Stimulated activated CD8-positive, alpha-beta memory T cell treated with anti-CD3 and anti-CD28 coated beads, Interleukin-2, amount 100 ng/mL, for 48 hours (primary cell): ENCODE measurements around the gene JUND.
A peak's percentile ranks its signal among the peaks of the same experiment; 100 is the strongest.

ENCODE experiments used
- DNase-seq, 2 donors: peaks; one replicate each; pipeline ENCODE4 v3.0.0-alpha.2; 2020; ENCODE audit warnings: low read depth in 2 of 2

The JUND gene

DNA sequence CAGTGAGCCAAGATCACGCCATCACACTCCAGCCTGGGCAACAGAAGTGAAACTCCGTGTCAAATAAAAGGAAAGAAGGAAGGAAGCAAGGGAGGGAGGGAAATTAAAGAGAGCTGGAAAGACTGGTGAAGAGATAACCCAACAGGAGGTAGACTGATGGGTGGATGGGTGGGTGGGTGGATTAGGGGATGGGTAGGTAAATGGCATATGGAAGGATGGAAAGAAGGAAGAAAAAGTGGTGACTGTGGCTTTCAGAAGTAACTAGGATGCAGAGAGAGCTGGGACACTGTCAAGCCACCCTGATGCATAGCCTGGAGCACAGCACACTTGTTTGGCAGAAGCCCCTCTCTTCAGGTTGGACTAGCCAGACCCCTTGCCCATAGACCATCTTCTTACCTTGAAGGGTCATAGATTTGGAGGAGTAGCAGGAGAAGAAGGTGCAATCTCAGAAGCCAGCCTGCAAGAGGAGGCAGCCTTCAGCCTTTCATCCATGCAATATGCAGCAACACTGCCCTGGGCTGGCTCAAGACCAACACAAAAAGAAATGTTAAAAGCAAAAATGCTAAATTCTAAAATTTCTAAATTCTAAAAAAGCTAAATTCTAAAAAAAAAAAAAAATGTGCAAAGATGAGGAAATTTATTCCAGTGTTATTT, 12.2 kb downstream of the JUND start:
- no peak for DNase-seq

DNA sequence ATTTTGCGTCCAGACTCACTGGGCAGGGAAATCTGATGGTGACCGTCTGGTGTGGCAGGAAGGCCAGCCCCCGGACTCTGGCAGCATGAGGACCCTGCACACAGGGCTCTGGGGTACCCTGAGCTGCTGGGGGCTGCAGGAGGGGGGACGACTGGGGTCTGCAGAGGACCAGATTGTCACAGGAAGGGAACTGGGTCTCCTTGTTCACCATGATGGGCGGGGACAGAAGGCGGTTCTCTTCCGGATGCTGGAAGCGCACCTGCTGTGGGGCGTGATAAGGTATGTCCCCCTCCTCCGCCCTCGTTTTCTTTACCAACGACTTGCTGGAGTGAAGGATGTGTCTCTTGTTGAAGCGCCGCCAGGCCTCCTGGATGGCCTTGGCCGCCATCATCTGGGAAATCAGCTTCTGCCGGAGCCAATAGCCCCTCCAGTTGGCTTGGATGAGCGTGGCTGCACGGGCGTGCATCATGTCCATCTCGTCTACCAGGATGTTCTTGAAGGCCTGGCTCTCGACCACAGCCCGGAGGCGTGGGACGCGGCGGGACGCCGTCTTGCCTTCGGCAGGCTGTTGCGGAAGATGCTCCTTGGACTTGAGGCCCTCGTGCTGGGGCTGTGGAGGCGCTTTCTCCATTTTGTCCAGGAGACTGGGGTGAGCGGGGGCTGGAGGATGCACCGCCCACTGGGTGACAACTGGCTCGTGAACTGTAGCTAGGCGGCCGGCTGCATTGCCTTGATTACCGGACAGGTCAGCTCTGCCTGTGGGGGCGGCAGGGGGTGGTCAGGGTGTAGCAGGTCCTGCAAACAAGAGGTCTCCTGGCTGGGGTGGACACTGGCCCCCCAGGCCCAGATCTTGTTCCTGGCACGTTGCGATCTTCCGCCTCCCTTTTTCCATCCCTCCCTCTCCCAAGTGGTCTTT, 14.4 kb downstream of the JUND start:
- DNase-seq: no peak

DNA sequence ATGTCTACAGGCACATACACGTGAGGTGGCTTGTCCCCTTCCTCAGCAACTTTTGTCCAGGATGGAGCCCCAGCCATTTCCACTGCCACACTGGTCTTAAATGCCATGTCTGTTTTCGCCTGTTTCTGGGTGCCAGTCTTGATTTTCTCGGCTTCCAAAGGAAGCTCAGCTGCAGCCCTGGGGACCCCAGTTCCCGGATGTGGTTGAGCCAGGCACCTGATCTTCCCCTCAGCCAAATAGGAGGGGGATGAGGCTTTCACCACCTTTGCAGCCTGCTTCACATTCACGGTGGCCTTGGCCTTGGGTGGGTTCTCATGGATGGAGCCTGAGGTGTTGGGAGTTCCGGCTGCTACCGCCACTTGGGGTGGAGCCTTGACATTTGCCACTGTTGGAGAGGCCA, 15.8 kb downstream of the JUND start:
- no peak for DNase-seq

DNA sequence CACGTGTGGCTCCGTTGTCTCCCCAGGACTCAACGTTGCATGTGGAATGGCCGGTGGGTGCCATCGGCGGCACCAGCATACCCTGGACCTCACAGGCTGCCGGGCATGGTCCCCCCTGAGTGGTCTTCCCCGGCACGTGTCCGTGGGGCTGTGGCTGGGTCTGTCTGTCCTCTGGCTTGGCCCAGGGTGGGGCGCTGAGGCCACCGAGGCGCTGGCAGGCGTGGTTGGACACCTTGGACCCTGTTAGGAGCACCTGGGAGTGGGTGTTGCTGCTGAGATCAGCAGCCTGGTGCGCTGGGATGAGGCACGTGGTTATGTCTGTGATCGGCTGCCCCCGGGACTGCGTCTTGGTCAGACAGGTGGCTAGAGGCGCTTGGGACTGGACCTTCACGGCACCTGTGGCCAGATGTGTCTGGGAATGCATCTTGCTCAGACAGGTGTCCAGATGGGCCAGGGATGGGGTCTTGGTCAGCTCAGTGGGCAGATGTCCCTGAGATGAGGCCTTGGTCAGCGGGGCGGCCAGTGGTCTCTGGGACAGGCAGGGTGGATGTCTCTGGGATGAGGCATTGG, 16.4 kb downstream of the JUND start:
- no peak for DNase-seq

DNA sequence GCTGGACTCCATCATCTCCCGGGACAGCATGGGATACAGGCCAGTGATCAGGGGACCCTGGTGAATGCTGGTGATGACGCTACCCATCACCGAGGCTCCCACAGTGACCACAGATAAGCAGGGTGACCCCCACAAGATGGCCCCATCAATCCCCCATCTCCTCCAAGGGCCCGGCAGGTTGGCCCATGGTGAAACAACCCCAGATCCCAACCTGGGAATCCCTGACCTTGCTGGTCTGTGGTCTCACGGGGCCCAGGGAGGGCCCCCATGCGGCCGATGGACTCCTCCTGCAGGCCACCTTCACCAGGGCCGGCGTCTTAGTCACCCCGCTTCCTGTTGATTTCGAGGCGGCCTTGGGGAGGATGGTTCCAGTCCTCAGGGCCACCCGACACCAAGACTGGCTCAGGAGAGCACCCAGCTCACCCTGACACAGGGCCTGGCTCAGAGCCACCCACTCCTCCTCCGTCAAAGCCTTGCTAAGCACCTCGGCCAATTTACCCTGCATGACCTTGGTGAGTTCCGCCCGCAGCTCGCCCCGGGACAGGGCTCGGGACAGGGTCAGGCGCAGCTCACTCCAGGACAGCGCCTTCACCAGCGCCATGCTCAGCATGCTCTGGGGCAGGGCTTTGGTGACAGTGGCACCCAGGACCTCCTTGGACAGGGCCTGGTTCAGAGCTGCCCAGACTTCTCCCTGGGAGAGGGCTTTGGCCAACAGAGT, 17.1 kb downstream of the JUND start:
- DNase-seq: no peak

DNA sequence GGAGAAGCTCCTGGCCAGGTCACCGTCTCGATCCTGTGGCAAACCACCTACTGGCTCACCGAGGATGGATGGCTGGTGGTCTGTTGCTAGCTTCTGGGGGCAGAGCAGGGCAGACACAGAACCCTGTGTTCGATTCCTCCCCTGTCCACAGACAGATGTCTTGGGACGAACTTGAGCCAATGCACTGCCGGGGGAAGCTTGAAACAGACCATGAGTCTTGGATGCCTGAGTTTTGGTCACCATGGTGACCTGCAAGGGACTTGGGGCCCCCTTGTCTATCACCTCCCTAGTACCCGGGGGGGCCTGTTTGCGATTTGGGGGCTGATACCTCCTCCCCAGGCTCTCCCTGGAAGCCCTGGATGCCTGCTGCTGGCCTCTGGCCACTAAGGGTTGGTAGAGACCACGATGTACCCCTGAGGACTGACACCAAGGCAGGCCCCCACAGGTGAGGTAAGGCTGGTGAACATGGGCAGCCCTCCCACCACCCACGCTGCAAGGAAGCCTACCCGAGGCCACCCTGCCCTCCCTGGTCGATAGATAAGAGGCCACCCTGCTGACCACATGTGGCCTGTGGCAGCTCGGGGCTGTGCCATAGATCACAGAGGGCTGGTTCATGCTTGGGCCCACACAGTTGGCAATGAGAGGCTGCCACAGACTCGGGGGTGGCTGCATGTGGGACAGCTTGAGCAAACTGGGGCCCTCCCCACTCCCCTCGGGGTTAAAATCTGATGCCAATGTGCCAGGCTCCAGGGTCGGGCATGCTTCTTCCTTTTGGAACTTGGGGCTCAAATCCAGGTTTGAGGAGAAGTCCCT, 17.9 kb downstream of the JUND start:
- DNase-seq: no peak

DNA sequence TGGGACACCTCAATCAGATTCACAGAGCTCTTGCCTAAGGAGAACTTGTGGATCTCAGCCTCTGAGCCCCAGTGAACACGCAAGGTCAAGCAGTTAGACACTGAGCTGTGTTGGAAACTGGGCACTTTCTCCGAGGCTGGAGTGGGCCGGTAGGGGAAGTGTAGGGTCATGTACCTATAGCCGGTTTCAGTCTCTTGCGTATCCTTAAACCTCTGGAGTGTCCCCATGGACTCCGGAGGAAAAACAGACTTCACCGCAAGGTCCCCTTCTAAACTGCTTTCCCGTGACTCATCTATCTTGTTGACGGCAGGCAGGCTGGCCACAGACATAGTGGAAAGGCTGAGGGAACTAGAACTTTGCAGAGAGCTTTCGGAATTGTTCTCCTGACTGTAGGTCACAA, 18.5 kb downstream of the JUND start:
- no peak for DNase-seq

DNA sequence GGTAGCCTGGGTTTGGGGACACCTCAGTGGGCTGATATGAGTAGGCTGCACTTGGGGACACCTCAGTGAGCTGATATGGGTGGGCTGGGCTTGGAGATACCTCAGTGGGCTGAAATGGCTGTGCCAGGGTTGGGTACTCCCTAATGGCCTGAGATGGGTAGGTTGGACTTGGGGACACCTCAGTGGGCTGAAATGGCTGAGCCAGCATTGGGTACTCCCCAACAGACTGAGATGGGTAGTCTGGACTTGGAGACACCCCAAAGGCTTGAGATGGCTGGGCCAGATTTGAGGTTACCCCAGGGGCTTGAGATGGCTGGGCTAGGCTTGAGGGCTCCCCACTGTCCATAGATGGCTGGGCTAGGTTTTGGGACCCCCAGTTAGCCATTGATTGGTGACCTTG, 19.3 kb downstream of the JUND start:
- DNase-seq: no peak

DNA sequence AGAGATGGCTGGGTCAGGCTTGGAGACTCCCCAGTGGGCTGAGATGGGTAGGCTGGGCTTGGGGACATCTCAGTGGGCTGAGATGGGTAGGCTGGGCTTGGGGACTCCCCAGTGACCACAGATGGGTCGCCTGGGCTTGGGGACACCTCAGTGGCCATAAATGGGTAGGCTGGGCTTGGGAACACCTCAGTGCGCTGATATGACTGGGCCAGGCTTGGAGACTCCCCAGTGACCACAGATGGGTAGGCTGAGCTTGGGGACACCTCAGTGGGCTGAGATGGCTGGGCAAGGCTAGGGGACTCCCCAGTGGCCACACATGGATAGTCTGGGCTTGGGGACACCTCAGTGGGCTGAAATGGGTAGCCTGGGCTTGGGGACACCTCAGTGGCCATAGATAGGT, 19.9 kb downstream of the JUND start:
- no peak for DNase-seq

DNA sequence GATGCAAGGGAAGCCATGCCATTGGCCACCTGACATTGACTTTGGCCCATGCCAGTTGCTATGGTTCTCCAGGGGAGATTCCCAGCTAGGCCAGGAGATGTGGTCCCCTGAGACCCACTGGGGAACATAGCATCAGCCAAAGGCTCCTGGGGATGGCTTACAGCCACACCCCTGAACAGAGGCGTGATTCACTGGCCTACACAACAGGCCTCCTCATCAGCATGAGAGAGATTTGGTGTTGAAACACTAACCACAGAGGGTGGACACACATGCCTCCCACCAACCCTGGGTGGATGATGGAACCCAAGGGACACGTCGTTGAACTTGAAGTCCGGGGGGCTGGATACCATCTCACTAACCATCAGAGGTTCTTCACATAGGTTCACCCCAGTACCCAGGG, 21.5 kb downstream of the JUND start:
- DNase-seq: no peak

DNA sequence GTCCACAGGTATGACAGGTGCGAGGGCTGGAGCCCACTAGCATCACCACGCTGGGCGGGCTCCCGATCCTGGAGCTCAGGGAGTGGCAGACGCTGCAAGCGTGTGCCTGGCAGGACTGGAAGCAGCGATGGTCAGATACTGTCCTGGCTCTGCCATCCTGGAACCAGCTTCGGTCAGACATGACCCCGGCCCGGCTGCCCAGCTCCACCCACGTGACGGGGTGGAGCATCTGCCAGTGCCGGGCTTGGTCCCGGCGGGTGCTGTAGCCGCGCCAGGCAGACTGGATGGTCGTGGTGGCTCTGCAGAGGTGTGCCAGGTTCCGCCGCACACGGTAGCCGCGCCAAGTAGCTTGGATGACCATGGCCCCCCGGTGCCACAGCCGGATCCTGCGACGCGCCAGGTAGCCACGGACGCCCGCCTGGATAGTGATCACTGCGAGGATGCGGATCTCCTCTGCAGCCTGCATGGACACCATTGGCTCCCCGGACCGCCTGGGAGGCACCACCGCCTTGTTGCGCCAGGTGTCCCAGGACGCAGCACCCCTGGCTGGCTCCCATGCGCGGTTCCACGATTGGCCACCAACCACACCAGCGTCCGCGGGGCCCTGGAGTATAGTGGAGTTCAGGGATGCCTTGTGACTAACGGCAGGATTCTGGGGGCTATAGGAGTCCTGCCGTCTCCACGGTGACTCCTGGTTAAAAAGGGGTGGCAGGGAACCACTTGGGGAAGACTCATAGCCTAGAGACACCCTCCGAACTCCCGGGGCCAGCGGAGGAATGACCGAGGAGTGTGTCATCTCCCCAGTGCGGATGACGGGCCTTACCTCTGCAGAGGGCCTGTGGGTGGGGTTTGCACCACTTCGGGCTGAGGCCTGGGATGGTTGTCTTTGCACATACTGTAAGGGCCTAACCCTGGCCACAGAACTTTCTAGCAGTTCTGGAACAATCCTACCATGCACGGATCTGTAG, 23.6 kb downstream of the JUND start:
- no peak for DNase-seq

DNA sequence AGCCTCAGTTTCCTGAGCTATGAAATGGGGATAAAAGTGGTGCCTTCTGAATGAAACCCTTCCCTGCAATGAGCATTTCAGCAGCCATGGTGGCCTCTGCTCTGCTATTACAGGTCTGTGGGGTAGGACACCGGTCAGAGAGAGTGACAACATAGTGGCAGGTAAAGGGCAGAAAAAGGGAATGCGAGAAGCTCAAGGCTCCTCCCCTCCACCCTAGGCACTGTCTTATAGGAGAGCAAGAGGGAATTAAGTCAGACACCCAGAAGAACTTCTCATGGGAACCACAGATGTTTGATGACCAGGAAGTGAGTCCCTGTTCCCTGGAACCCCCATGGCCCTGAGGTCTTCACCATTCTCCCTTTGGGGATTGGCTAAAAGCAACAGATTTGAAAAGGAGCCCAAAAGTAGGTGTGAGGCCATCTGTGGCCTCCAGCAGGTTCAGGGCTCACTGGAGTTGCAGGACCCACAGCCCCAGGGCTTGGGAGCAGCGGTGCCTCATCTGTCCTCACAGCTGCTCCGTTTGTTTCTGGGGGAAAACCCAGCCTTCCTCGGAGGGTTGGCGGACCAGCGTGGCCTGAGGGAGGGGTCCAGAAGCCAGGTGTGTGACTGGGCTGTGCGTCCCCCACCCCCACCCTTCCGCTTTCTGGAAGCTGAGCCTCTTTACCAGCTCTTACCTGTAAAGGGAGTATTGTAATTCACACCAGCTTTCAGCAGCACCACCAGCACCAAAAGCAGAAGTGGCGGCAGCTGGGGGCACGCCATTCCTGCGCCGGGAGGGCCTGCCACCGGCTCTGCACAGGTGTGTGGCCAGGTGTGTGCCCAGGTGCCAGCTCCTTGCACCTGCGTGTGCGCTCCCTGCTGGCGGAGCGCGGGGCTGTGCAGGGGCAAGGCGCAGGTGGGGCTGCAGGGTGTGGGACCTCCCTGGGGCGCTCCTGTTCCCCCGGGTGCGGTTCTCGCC, 26.6 kb downstream of the JUND start:
- no peak for DNase-seq

DNA sequence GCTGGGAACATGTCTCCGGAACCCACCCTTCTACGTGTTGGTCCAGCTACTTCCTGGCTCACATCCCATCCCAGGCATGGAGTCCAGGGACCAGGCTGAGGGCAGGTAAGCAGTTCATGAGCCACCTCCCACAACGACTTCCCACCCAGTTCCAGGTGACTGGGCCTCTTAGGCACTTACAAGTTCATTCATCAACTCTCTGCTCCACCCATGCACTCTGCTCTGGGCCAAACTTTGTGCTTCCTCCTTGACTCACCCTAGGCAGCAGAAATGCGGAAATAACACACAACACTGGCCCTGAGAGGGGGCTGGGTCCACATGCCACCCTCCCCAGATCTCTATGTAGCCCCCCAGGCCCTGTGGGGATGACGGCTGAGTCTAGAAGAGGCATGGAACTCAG, 27.7 kb downstream of the JUND start:
- no peak for DNase-seq

DNA sequence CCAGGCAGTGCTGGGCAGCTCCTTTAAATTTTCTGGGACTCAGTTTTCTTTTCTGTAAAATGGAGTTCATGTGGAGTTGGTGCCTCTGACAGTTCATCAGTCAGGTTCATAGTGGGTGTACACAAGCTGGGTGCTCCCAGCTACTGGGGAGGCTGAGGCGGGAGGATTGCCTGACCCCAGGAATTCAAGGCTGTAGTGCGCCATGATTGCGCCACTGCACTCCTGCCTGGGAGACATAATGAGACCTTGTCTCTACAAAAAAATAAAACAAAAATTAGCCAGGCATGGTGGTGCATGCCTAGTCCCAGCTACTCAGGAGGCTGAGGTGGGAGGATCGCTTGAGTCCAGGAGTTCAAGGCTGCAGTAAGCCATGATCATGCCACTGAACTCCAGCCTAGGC, 28.3 kb downstream of the JUND start:
- no peak for DNase-seq

DNA sequence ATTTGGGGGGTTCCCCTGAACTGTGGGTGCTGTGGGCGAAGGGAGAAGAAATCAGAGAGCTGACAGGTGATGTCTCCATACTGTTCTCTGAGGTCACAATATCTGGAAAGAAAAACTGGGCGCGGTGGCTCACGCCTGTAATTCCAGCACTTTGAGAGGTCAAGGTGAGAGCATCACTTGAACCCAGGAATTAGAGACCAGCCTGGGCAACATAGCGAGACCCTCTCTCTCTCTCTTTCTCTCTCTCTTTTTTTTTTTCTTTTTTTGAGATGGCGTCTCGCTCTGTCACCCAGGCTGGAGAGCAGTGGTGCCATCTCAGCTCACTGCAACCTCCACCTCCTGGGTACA, 29.1 kb downstream of the JUND start:
- no peak for DNase-seq

DNA sequence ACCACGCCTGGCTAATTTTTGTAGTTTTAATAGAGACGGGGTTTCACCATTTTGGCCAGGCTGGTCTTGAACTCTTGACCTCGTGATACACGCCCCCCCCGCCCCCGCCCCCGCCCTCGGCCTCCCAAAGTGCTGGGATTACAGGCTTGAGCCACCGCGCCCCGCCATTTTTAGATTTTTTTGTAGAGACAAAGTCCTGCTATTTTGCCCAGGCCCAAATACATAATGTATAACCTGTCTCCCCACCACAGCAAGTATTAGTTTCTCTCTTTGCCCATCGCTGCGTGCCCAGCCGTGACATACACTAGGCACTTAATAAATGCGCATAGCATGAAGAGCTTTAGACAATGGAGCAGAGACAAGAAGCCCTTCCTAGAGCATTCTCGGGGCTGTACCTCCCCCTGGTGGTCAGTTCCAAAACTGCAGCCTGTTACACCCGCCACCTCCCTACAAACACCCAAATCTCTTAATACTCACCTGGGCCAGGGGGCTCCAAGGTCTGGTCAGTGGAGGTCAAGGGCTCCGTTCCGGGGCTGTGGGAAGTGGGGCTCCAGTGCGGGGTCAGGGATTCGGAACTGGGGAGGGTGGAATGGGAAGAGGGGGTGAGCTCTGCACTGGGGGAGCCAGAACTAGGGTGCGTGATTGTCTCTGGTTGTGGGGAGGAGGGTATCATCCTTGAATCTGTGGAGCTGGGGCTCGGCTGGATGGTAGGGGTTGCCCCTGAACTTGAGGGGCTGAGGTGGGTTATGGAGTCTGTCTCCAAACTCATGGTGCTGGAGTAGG, 29.6 kb downstream of the JUND start:
- peak; percentile 54 to 74 for DNase-seq

DNA sequence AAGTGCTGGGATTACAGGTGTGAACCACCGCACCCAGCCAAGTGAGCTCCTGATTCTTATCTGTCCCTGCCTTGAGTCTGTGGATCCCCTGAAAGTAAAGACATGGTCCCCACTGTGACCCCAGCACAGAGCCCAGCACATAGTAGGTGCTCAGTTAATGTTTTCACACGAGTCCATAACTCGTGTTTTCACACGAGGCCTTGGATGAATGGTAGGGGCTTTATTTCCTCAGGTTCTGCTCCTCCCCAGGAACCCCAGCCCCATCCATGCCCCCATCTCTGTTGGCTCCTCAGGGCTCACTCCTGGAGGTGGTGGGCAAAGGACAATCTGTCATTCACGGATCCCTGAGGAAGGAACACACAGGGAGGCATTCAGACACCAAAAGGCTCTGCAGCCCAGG, 31.6 kb downstream of the JUND start:
- no peak for DNase-seq

DNA sequence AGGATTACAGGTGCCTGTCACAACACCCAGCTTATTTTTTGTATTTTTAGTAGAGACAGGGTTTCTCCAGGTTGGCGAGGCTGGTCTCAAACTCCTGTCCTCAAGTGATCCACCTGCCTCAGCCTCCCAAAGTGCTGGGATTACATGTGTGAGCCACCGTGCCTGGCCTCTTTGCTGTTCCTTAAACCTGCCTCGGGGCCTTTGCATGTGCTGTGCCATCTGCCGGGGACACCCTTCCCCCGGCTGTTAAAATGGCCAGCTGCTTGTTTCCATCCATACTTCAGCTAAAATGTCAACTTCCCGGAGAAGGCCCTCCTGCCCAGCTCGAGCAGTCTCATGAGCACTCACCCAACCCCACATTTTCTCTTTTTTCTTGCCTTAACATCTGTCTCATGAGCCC, 36.1 kb downstream of the JUND start:
- no peak for DNase-seq

DNA sequence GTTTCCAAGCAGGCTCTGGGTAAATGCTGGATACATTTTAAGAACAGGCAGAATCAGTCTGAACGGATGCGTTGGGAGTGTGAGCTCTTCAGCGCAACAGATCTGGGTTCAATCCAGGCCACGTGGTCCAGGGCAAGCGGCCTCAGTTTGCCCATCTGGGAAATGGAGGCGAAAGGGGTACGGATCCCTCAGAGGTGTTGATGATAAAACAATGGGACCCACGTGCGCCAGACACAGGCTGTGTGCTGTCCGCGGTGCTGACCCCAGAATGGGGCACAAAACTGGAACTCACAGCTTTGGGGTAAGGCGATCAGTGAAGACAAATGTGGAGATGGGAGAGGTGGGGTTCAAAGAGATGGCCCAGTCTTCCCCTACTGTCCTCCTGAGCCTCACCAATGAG, 42.1 kb downstream of the JUND start:
- no peak for DNase-seq
